Uterus (tissue), 4 donors: ENCODE measurements around the gene NWD2. TPM values are rescaled to one million over a fixed set of nuclear protein-coding genes. Genes with fewer than 3 reads are reported as not detected.

Experiments
- DNase-seq, 2 donors: peaks; one replicate each; pipeline ENCODE4 v3.0.0-alpha.2; 2019 to 2020
- H3K27ac ChIP-seq, 2 donors: fragments of 200-600 bp; sonication (generic); 1 replicate in 1 of 2; 2 replicates in 1 of 2; pipeline ENCODE4 v1.5.1; 2016 to 2018
- H3K27me3 ChIP-seq, 2 donors: fragments of 200-600 bp; sonication (generic); one replicate each; pipeline ENCODE4 v1.5.1; 2018 to 2019; ENCODE audit warnings: control low read depth in 1 of 2
- H3K36me3 ChIP-seq, 2 donors: fragments of 200-600 bp; sonication (generic); one replicate each; pipeline ENCODE4 v1.5.1; 2019; ENCODE audit warnings: control low read depth in 1 of 2
- H3K4me1 ChIP-seq, 2 donors: fragments of 200-600 bp; sonication (generic); one replicate each; pipeline ENCODE4 v1.5.1; 2018 to 2019; ENCODE audit warnings: control low read depth in 1 of 2
- H3K4me3 ChIP-seq, 2 donors: fragments of 200-600 bp; sonication (generic); 1 replicate in 1 of 2; 2 replicates in 1 of 2; pipeline ENCODE4 v1.5.1; 2018 to 2019; ENCODE audit warnings: mild to moderate bottlenecking in 1 of 2
- H3K9me3 ChIP-seq, 2 donors: fragments of 200-600 bp; sonication (generic); one replicate each; pipeline ENCODE4 v1.5.1; 2019; ENCODE audit warnings: control low read depth in 1 of 2
- POLR2A ChIP-seq, 2 donors: fragments of 450-650 bp; IDR thresholded peaks; one replicate each; pipeline ENCODE4 v1.6.1; 2016; ENCODE audit warnings: antibody characterized with exemption in 2 of 2, mild to moderate bottlenecking in 1 of 2, moderate library complexity in 1 of 2
- intact Hi-C: fragments of 100-400 bp; cut with DNase I; formaldehyde crosslinking; loops from one replicate; pipeline ENCODE4 v1.15.1; 2023; ENCODE audit warnings: low total_unique reads
- total RNA-seq, 4 donors: library from RNA; depleted of rRNA in 3 of 4; stranded (reverse); fragments of >200 nt in 3 of 4; gene quantifications; one replicate each; pipeline versions ENCODE4 v1.1.0 to v1.2.4, GENCODE V29; 2014 to 2023
- TF ChIP-seq, protein P1 (sequence below), 4 experiments: fragments of 200-600 bp in 2 of 4; fragments of 450-650 bp in 2 of 4; sonication (generic) in 2 of 4; IDR thresholded peaks; one replicate each; pipeline ENCODE4 v1.5.1; 2016 to 2019; ENCODE audit warnings: antibody characterized with exemption in 4 of 4, mild to moderate bottlenecking in 2 of 4, moderate library complexity in 1 of 4
- donor health status: DM: yes; HTN: yes; CAD: no.

The NWD2 gene
- total RNA-seq, 4 donors from 2014 or later, result 0.14 TPM; not detected in 3

DNA sequence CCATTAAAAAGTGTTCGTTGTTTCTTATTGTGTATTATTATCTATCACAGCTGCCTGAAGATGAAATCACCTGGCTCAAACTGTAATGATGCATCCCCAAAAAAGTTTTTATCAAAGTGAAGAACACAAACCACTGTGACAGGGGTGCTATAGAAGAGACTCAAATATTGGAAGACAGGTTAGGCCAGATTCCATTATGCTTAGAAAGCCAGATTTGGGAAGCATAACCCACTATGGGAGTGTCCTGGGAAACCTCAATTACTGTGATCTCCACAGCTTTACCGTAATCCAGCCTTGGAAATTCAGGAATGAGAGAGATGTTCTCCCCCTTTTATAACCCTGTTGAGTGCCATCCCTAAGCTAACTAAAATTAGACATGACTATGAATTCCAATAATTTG is 114.2 kb downstream of the NWD2 start:
- no peak for DNase-seq
- Histone ChIP-seq H3K4me3 (no peak overlapping the region), H3K36me3 (no peaks in the 10 kb centered on the region), H3K4me1 (no peaks in the 10 kb centered on the region), H3K9me3 (no peaks in the 10 kb centered on the region), H3K27ac (no peak overlapping the region), H3K27me3 (no peaks in the 10 kb centered on the region)
- TF ChIP-seq, protein P1, sequence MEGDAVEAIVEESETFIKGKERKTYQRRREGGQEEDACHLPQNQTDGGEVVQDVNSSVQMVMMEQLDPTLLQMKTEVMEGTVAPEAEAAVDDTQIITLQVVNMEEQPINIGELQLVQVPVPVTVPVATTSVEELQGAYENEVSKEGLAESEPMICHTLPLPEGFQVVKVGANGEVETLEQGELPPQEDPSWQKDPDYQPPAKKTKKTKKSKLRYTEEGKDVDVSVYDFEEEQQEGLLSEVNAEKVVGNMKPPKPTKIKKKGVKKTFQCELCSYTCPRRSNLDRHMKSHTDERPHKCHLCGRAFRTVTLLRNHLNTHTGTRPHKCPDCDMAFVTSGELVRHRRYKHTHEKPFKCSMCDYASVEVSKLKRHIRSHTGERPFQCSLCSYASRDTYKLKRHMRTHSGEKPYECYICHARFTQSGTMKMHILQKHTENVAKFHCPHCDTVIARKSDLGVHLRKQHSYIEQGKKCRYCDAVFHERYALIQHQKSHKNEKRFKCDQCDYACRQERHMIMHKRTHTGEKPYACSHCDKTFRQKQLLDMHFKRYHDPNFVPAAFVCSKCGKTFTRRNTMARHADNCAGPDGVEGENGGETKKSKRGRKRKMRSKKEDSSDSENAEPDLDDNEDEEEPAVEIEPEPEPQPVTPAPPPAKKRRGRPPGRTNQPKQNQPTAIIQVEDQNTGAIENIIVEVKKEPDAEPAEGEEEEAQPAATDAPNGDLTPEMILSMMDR (IDR thresholded peaks at IDR 0.05), result no peak
- TF ChIP-seq POLR2A (IDR thresholded peaks at IDR 0.05), result no peak
- intact Hi-C loops, result no loop called here

- H3K9me3 ChIP-seq, result no peaks in the 10 kb centered on the region
- no peak for TF ChIP-seq POLR2A (IDR thresholded peaks at IDR 0.05)
- TF ChIP-seq, protein P1 (IDR thresholded peaks at IDR 0.05), result no peak
- no peaks in the 10 kb centered on the region for H3K36me3 ChIP-seq
- no peak overlapping the region for H3K27ac ChIP-seq
- no peak overlapping the region for H3K4me3 ChIP-seq
- intact Hi-C loops, result no loop called here
- H3K27me3 ChIP-seq, result no peaks in the 10 kb centered on the region
- DNase-seq, result no peak
- no peaks in the 10 kb centered on the region for H3K4me1 ChIP-seq
These were observed 114.7 kb downstream of the NWD2 start for GRCh38 chr4:37359261-37359660.

DNA sequence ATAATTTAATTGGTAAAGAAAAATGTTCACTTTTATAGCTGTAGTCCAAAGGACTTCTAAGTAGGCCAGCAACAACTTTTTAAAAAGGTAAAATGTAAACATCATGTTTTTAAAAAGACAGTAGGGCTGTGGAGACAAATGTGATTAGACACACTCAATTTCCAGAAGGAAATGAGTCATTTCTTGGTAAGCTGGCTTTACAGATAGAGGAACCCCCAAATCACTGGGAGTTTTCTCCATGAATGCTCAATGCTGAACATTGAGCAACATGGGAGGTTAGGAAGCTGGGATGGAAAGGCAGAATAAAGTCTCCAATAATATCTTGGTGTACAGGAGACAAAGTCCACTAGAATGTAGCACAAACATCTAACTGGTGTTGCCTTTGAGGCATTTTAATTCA is 121.3 kb downstream of the NWD2 start:
- no peak overlapping the region for H3K4me3 ChIP-seq
- intact Hi-C loops, result no loop called here
- H3K36me3 ChIP-seq, result no peaks in the 10 kb centered on the region

GRCh38 chr4:37367901-37368300 is 123.4 kb downstream of the NWD2 start:
- Histone ChIP-seq H3K27ac (no peak overlapping the region), H3K4me3 (no peak overlapping the region), H3K36me3 (no peaks in the 10 kb centered on the region), H3K27me3 (no peaks in the 10 kb centered on the region), H3K4me1 (no peaks in the 10 kb centered on the region), H3K9me3 (no peaks in the 10 kb centered on the region)
- DNase-seq, result no peak
- intact Hi-C loops, result no loop called here
- no peak for TF ChIP-seq POLR2A (IDR thresholded peaks at IDR 0.05)
- TF ChIP-seq, protein P1 (IDR thresholded peaks at IDR 0.05), result no peak

More for the DNA sequence above, 121.3 kb downstream of the NWD2 start:
- no peaks in the 10 kb centered on the region for H3K27me3 ChIP-seq
- no peak for DNase-seq
- TF ChIP-seq POLR2A (IDR thresholded peaks at IDR 0.05), result no peak
- TF ChIP-seq, protein P1 (IDR thresholded peaks at IDR 0.05), result no peak
- H3K9me3 ChIP-seq, result no peaks in the 10 kb centered on the region
- no peak overlapping the region for H3K27ac ChIP-seq
- no peaks in the 10 kb centered on the region for H3K4me1 ChIP-seq

DNA sequence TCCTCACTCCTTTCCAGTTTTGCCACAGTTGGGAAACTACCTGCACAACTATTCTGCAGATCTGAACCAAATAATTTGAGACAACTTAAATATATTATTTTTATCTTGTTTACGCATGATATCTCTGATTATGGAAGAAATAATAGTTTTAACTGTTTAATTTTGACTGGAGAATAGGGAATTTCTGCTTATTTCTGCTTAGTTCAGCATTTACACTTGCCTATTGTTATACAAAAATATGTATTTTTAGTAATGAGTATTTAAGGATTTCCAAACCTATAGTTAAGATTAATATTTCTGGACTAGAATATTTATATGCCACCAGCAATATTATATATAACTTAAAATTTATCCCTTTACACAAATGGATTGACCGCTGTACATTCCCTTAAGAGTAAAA is 125.5 kb downstream of the NWD2 start:
- intact Hi-C loops, result no loop called here
- no peak for DNase-seq
- Histone ChIP-seq H3K4me3 (no peak overlapping the region), H3K27me3 (no peaks in the 10 kb centered on the region), H3K36me3 (no peaks in the 10 kb centered on the region), H3K4me1 (no peaks in the 10 kb centered on the region), H3K27ac (no peak overlapping the region), H3K9me3 (no peaks in the 10 kb centered on the region)
- TF ChIP-seq POLR2A (IDR thresholded peaks at IDR 0.05), result no peak
- TF ChIP-seq, protein P1 (IDR thresholded peaks at IDR 0.05), result no peak
